ENCODE results near the gene IGF2BP2.

The IGF2BP2 gene

GRCh38 chr3:185763347-185764005 is 61.4 kb downstream of the IGF2BP2 start:
- no peak for DNase-seq
- Histone ChIP-seq H3K27me3 (replicated peaks; ENCODE audit: insufficient read depth, low read length) (no peaks in the 10 kb centered on the region), H3F3A (ENCODE audit: insufficient read depth, low read length) (0 out of 2 replicates have a peak, but pooled peaks cover 5% of the 10 kb centered on the region), H4K20me1 (ENCODE audit: insufficient read depth, low read length) (no peaks in the 10 kb centered on the region), H3K36me3 (replicated peaks; ENCODE audit: insufficient read depth, low read length) (no peaks in the 10 kb centered on the region), H3K4me3 (ENCODE audit: low read length) (no peak overlapping the region), H3K9me2 (replicated peaks; ENCODE audit: insufficient read depth, low read length) (no peaks in the 10 kb centered on the region), H3K9me3 (replicated peaks; ENCODE audit: insufficient read depth, low read length) (no peaks in the 10 kb centered on the region), H3K9ac (ENCODE audit: low read length) (no peak overlapping the region), H3K79me2 (ENCODE audit: low read length) (peaks cover 13% of the 10 kb centered on the region), H3K27ac (ENCODE audit: low read length) (no peak overlapping the region), H3K4me2 (ENCODE audit: low read depth, low read length) (no peak overlapping the region), H3K4me1 (ENCODE audit: low read length) (peaks cover 14% of the 10 kb centered on the region), H2AFZ (ENCODE audit: low read length) (no peak overlapping the region)
- no peak for TF ChIP-seq EZH2phosphoT487 (IDR thresholded peaks at IDR 0.05; ENCODE audit: low read length)

- Histone ChIP-seq H3K79me2 (ENCODE audit: low read length) (peaks cover 4% of the 10 kb centered on the region), H2AFZ (ENCODE audit: low read length) (no peak overlapping the region), H3K4me2 (ENCODE audit: low read depth, low read length) (no peak overlapping the region), H3F3A (ENCODE audit: insufficient read depth, low read length) (no peaks in the 10 kb centered on the region), H3K9ac (ENCODE audit: low read length) (no peak overlapping the region), H3K4me3 (ENCODE audit: low read length) (no peak overlapping the region), H4K20me1 (ENCODE audit: insufficient read depth, low read length) (no peaks in the 10 kb centered on the region), H3K27me3 (replicated peaks; ENCODE audit: insufficient read depth, low read length) (no peaks in the 10 kb centered on the region), H3K27ac (ENCODE audit: low read length) (no peak overlapping the region), H3K36me3 (replicated peaks; ENCODE audit: insufficient read depth, low read length) (no peaks in the 10 kb centered on the region), H3K4me1 (ENCODE audit: low read length) (no peaks in the 10 kb centered on the region), H3K9me3 (replicated peaks; ENCODE audit: insufficient read depth, low read length) (no peaks in the 10 kb centered on the region), H3K9me2 (replicated peaks; ENCODE audit: insufficient read depth, low read length) (no peaks in the 10 kb centered on the region)
- DNase-seq = no peak
- TF ChIP-seq EZH2phosphoT487 (IDR thresholded peaks at IDR 0.05; ENCODE audit: low read length) (no peak), CTCF (IDR thresholded peaks at IDR 0.05; ENCODE audit: low read length) (no peak), EZH2 (optimal IDR thresholded peaks at IDR 0.05; ENCODE audit: low read depth, low read length) (no peak)
Observed at GRCh38 chr3:185760550-185760949, 64.3 kb downstream of the IGF2BP2 start.

GRCh38 chr3:185760088-185760487 is 64.8 kb downstream of the IGF2BP2 start:
- no peak overlapping the region for H3K4me3 ChIP-seq (ENCODE audit: low read length)
- no peaks in the 10 kb centered on the region for H3F3A ChIP-seq (ENCODE audit: insufficient read depth, low read length)
- H3K9me2 ChIP-seq (replicated peaks; ENCODE audit: insufficient read depth, low read length) = no peaks in the 10 kb centered on the region
- H3K4me2 ChIP-seq (ENCODE audit: low read depth, low read length) = no peak overlapping the region
- H2AFZ ChIP-seq (ENCODE audit: low read length) = no peak overlapping the region
- H3K4me1 ChIP-seq (ENCODE audit: low read length) = no peaks in the 10 kb centered on the region
- no peak overlapping the region for H3K9ac ChIP-seq (ENCODE audit: low read length)
- no peaks in the 10 kb centered on the region for H3K9me3 ChIP-seq (replicated peaks; ENCODE audit: insufficient read depth, low read length)
- DNase-seq = no peak
- H3K27ac ChIP-seq (ENCODE audit: low read length) = no peak overlapping the region
- no peaks in the 10 kb centered on the region for H3K27me3 ChIP-seq (replicated peaks; ENCODE audit: insufficient read depth, low read length)
- H3K36me3 ChIP-seq (replicated peaks; ENCODE audit: insufficient read depth, low read length) = no peaks in the 10 kb centered on the region
- no peaks in the 10 kb centered on the region for H4K20me1 ChIP-seq (ENCODE audit: insufficient read depth, low read length)
- H3K79me2 ChIP-seq (ENCODE audit: low read length) = no peaks in the 10 kb centered on the region
- TF ChIP-seq CTCF (IDR thresholded peaks at IDR 0.05; ENCODE audit: low read length) (no peak), EZH2phosphoT487 (IDR thresholded peaks at IDR 0.05; ENCODE audit: low read length) (no peak), EZH2 (optimal IDR thresholded peaks at IDR 0.05; ENCODE audit: low read depth, low read length) (no peak)

- H3K27me3 ChIP-seq (replicated peaks; ENCODE audit: insufficient read depth, low read length) = no peaks in the 10 kb centered on the region
- H3K4me2 ChIP-seq (ENCODE audit: low read depth, low read length) = no peak overlapping the region
- H4K20me1 ChIP-seq (ENCODE audit: insufficient read depth, low read length) = no peaks in the 10 kb centered on the region
Observed at GRCh38 chr3:185759512-185759911, 65.3 kb downstream of the IGF2BP2 start.

More at GRCh38 chr3:185759512-185759911, 65.3 kb downstream of the IGF2BP2 start:
- H3K79me2 ChIP-seq (ENCODE audit: low read length) = no peaks in the 10 kb centered on the region
- no peaks in the 10 kb centered on the region for H3K36me3 ChIP-seq (replicated peaks; ENCODE audit: insufficient read depth, low read length)
- H3K4me1 ChIP-seq (ENCODE audit: low read length) = no peaks in the 10 kb centered on the region
- H3K9ac ChIP-seq (ENCODE audit: low read length) = no peak overlapping the region
- no peaks in the 10 kb centered on the region for H3K9me3 ChIP-seq (replicated peaks; ENCODE audit: insufficient read depth, low read length)
- no peak overlapping the region for H3K4me3 ChIP-seq (ENCODE audit: low read length)
- H3K27ac ChIP-seq (ENCODE audit: low read length) = no peak overlapping the region
- DNase-seq = no peak
- no peaks in the 10 kb centered on the region for H3F3A ChIP-seq (ENCODE audit: insufficient read depth, low read length)
- TF ChIP-seq EZH2 (optimal IDR thresholded peaks at IDR 0.05; ENCODE audit: low read depth, low read length) = no peak
- no peak for TF ChIP-seq CTCF (IDR thresholded peaks at IDR 0.05; ENCODE audit: low read length)
- TF ChIP-seq EZH2phosphoT487 (IDR thresholded peaks at IDR 0.05; ENCODE audit: low read length) = no peak
- H3K9me2 ChIP-seq (replicated peaks; ENCODE audit: insufficient read depth, low read length) = no peaks in the 10 kb centered on the region
- H2AFZ ChIP-seq (ENCODE audit: low read length) = no peak overlapping the region

Measured in MM.1S (cell line).